Small intestine (tissue), 7 donors: ENCODE results near the gene ADCY10. TPM values are rescaled to one million over a fixed set of nuclear protein-coding genes. Genes with fewer than 3 reads are reported as not detected.

ENCODE experiments used
- DNase-seq, 2 donors: peaks; one replicate each; pipeline versions ENCODE4 v3.0.0 to v3.0.0-alpha.2; 2013
- FAIRE-seq: peaks from 2 replicates; lab custom pipeline; 2012; peaks lifted over from hg19 to GRCh38; lab: Jason Lieb, UNC
- H3K27ac ChIP-seq, 3 donors: one replicate each; pipeline ENCODE4 v1.5.1; 2013; ENCODE audit warnings: low read length in 2 of 3, mild to moderate bottlenecking in 2 of 3, control low read depth in 1 of 3, inconsistent platforms in 1 of 3, low read depth in 1 of 3, moderate library complexity in 1 of 3
- H3K27me3 ChIP-seq, 3 donors: one replicate each; pipeline ENCODE4 v1.6.1; 2013; ENCODE audit warnings: low read length in 3 of 3, inconsistent platforms in 1 of 3; ENCODE audit not compliant: control insufficient read depth in 3 of 3, insufficient read depth in 3 of 3
- H3K36me3 ChIP-seq, 3 donors: one replicate each; pipeline ENCODE4 v1.6.1; 2013; ENCODE audit warnings: low read length in 3 of 3, inconsistent platforms in 1 of 3, low read depth in 1 of 3, mild to moderate bottlenecking in 1 of 3, moderate library complexity in 1 of 3; ENCODE audit not compliant: control insufficient read depth in 3 of 3, insufficient read depth in 2 of 3
- H3K4me1 ChIP-seq, 3 donors: one replicate each; pipeline ENCODE4 v1.6.1; 2013; ENCODE audit warnings: low read length in 2 of 3, inconsistent platforms in 1 of 3, low read depth in 1 of 3, mild to moderate bottlenecking in 1 of 3, moderate library complexity in 1 of 3; ENCODE audit not compliant: control insufficient read depth in 3 of 3, insufficient read depth in 2 of 3
- H3K4me3 ChIP-seq, 3 donors: one replicate each; pipeline ENCODE4 v1.5.1; 2013; ENCODE audit warnings: low read length in 3 of 3, control low read depth in 1 of 3, inconsistent platforms in 1 of 3, low read depth in 1 of 3, mild to moderate bottlenecking in 1 of 3, moderate library complexity in 1 of 3
- H3K9me3 ChIP-seq, 2 donors: one replicate each; pipeline ENCODE4 v1.6.1; 2013; ENCODE audit warnings: low read depth in 1 of 2, low read length in 1 of 2; ENCODE audit not compliant: control insufficient read depth in 2 of 2, insufficient read depth in 1 of 2
- WGBS, 3 donors: extraction: QIAGEN DNeasy Blood & Tissue Kit; methylation state at CpG; one replicate each; pipeline ENCODE4 v1.1.7; 2013; 5-methylcytosine and 5-hydroxymethylcytosine counted together
- polyA plus RNA-seq, 4 donors: library from polyadenylated mRNA; stranded (reverse) in 3 of 4; unstranded in 1 of 4; fragments of 200-250 nt in 3 of 4; fragments of 120-200 nt in 1 of 4; gene quantifications; one replicate each; pipeline versions ENCODE4 v1.2.1 to v1.2.3, GENCODE V29; 2013
- donor health status: healthy with polysubstance abuse.
- donor health status: control.
- donor health status: control.
- donor health status: Bipolar disorder and iron deficiency.
- donor health status: healthy.

Gene ADCY10
- polyA plus RNA-seq, 4 donors, result 0.15 to 1.1 (median 0.40) TPM; not detected in 1

DNA sequence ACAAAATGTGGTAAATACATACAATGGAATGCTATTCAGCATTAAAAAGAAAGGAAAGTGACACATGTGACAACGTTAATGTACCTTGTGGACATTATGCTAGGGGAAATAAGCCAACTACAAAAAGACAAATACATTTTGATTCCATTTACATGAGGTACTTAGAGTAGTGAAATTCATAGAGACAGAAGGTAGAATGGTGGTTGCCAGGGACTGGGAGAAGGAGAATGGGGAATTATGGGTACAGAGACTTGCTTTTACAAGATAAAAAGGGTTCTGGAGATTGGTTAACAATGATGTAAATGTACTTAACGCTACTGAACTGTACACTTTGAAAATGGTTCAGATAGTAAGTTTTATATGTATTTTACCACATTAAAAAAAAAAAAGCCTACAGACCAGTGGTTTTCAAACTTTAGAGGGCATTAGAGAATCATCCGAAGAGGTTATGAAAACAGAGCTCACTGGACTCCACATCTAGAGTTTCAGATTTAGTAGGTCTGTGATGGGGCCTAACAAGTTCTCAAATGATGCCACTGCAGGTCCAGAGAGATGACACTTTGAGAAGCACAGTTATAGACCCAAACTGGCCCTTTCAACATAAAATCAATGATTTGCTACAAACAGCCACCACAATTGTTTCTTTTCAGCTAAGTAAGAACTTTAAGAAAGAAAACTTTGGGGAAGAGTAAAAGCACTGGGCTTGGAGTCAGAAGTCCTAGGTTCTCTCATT lies 9.6 kb upstream of the ADCY10 start:
- no peak for DNase-seq
- H3K27me3 ChIP-seq, result no peaks in the 10 kb centered on the region
- H3K4me3 ChIP-seq, result no peak overlapping the region
- no peaks in the 10 kb centered on the region for H3K9me3 ChIP-seq
- peaks cover 0 to 5% (median 3%) of the 10 kb centered on the region in 3 donors for H3K36me3 ChIP-seq
- 88 to 92% (median 90%) methylated on average over 3 of the region's 3 CpGs for WGBS, 3 donors
- no peak overlapping the region for H3K27ac ChIP-seq
- peaks cover 1 to 18% (median 5%) of the 10 kb centered on the region in 3 donors for H3K4me1 ChIP-seq
- FAIRE-seq, result no peak

DNA sequence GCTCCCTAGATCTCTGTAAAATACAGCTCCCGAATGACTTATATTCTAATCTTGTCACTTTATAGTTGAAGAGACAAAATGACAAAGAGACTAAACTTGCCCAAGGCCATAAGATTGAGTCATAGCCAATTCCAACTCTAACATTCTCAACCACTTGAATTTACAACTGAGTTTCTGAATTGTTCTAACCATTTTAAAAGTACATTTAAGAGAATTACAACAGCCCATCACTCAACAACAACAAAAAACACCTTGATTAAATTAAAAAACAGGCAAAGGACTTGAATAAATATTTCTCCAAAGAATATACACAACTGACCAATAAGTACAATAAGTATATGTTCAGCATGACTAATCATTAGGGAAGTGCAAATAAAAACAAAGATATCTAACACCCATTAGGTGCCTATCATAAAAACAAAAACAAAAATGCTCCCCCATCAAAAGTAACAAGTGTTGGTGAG lies 8.7 kb upstream of the ADCY10 start:
- WGBS, 3 donors, result 36 to 61% (median 59%) methylated on average over 1 of the region's 1 CpG
- Histone ChIP-seq H3K4me1 (peaks cover 1 to 18% (median 5%) of the 10 kb centered on the region in 3 donors), H3K36me3 (peaks cover 0 to 5% (median 3%) of the 10 kb centered on the region in 3 donors), H3K9me3 (no peaks in the 10 kb centered on the region), H3K4me3 (no peak overlapping the region), H3K27ac (peak overlapping the region in 1 of 3 donors; percentile 5), H3K27me3 (no peaks in the 10 kb centered on the region)
- peak; percentile 5 for FAIRE-seq
- no peak for DNase-seq

DNA sequence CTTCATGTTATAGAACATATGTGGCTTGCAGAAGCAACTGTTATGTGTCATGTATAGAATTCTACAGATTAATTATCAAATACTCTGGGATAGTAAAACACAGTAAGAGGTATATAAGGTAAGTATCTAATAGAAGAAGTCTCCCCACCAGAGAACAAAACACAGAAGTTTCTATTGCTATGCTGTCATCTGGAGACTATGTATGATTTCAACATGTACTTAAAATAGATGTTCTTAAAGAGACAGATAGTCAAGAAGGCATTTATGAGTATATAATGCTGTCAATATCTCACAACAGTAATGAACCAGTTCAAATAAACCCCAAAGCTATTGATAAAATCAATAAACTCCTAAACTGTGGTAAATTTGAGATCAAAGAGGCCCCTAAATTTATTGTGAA lies 8.1 kb upstream of the ADCY10 start:
- Histone ChIP-seq H3K27ac (peak overlapping the region in 1 of 3 donors; percentile 38), H3K4me3 (no peak overlapping the region), H3K4me1 (peaks cover under 1 to 18% (median under 1%) of the 10 kb centered on the region in 3 donors), H3K9me3 (no peaks in the 10 kb centered on the region), H3K36me3 (peaks cover 0 to 9% (median 3%) of the 10 kb centered on the region in 3 donors), H3K27me3 (no peaks in the 10 kb centered on the region)
- no peak for DNase-seq
- FAIRE-seq, result no peak

DNA sequence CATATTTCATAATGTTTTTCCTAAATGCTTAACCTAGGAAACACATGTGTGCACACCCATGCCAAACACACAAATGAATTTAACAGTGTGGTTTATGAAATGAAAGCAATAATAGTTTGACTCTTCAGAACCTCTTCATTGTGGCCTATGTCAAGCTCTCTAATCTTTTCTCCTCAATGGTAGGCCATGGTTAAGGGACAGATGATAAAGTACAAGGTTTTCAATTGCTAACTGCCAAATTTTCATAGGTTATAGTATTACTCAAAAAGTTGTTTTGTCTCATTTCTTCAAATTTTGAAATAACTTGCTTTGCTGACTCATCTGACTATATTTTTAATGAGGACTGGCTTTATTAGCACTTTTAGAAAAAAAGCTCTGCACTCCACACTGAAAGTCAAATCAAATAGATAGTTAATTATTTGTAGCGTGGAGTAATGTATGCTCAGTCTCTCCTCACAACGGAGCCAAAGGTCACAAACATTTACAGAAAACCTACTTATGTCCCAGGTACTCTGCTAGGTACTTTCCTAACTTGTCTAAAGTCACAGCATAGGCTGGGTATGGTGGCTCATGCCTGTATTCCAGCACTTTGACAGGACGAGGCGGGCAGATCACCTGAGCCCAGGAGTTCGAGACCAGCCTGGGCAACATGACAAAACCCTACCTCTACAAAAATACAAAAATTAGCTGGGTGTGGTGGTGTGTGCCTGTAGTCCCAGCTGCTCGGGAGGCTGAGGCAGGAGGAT lies 3.0 kb upstream of the ADCY10 start:
- peaks cover 0 to 14% (median 0%) of the 10 kb centered on the region in 3 donors for H3K4me1 ChIP-seq
- H3K4me3 ChIP-seq, result no peak overlapping the region
- no peaks in the 10 kb centered on the region for H3K27me3 ChIP-seq
- WGBS, 3 donors, result 22 to 66% (median 29%) methylated on average over 6 of the region's 6 CpGs
- peak overlapping the region; percentile 14 to 80 (median 58) for H3K27ac ChIP-seq
- DNase-seq (peak; percentile 84 to 85), FAIRE-seq (no peak)
- H3K36me3 ChIP-seq, result peaks cover 0 to 15% (median 2%) of the 10 kb centered on the region in 3 donors
- H3K9me3 ChIP-seq, result no peaks in the 10 kb centered on the region

DNA sequence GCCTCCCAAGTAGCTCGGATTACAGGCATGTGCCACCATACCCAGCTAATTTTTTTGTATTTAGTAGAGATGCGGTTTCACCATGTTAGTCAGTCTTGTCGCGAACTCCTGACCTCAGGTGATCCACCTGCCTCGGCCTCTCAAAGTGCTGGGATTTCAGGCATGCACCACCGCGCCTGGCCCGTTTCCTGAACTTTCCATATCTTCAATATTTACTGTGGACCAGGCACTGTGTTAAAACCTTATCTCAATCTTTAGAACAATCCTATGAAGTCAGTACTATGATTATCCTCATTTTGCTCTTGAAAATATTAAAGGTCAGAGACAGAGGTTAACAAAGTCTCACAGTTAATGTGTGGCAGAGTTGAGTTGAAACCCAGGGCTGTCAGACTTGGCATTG lies 1.6 kb upstream of the ADCY10 start:
- Histone ChIP-seq H3K27me3 (no peaks in the 10 kb centered on the region), H3K4me1 (peaks cover 0 to 14% (median 0%) of the 10 kb centered on the region in 3 donors), H3K9me3 (no peaks in the 10 kb centered on the region), H3K27ac (peak overlapping the region in 1 of 3 donors; percentile 50), H3K4me3 (no peak overlapping the region), H3K36me3 (peaks cover 0 to 11% (median 2%) of the 10 kb centered on the region in 3 donors)
- peak in 1 of 2 donors; percentile 47 for DNase-seq
- 81 to 87% (median 83%) methylated on average over 8 of the region's 8 CpGs for WGBS, 3 donors
- no peak for FAIRE-seq

DNA sequence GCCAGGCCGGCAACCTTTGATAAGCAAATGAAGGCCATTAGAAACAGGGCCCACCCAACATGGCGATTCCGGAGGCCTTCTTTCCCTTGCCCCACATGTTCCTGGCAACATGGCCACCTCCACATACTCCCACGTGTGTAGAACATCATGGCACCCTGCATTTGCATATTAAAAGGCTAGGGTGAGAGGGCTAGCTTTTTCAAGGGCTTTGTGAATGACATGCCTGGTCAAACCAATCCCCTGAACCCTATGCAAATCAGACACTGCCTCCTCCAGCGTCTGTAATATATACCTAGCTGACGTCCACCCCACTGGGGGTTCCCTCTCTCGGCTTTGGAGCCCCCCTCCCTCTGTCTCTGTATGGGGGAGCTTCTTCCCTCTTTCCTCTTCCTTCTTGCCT lies 1.6 kb downstream of the ADCY10 start:
- 78 to 81% (median 78%) methylated on average over 7 of the region's 7 CpGs for WGBS, 3 donors
- H3K4me3 ChIP-seq, result no peak overlapping the region
- no peak overlapping the region for H3K27ac ChIP-seq
- no peak for DNase-seq
- no peaks in the 10 kb centered on the region for H3K27me3 ChIP-seq
- peaks cover 0 to 12% (median 0%) of the 10 kb centered on the region in 3 donors for H3K4me1 ChIP-seq
- no peak for FAIRE-seq
- peaks cover 0 to 8% (median 2%) of the 10 kb centered on the region in 3 donors for H3K36me3 ChIP-seq
- peaks cover 0 to 9% of the 10 kb centered on the region in 2 donors for H3K9me3 ChIP-seq

DNA sequence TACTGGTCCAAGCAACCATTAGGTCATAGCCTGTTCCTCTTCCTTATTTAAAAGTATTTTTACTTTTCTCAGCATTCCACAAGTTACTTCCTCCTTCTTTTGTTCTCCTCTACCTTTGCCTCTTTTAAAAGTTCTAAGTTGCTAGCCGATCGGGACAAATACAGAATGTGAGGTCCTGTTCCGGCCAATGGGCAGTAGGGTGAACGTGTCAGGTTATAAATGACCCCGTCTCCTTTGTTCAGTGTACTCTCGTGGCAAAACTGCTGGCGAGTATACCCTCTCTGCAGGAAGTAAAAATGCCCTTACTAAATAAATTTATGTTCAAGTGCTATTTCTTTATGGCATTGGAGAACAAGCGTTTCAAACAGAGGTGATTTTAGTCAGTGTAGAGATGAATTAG lies 2.5 kb downstream of the ADCY10 start:
- no peaks in the 10 kb centered on the region for H3K27me3 ChIP-seq
- no peak overlapping the region for H3K4me3 ChIP-seq
- H3K36me3 ChIP-seq, result peaks cover 0 to 5% (median 2%) of the 10 kb centered on the region in 3 donors
- DNase-seq (no peak), FAIRE-seq (no peak)
- WGBS, 3 donors, result 46 to 67% (median 62%) methylated on average over 8 of the region's 8 CpGs
- H3K4me1 ChIP-seq, result peaks cover 0 to 5% (median 0%) of the 10 kb centered on the region in 3 donors
- peaks cover 0 to 9% of the 10 kb centered on the region in 2 donors for H3K9me3 ChIP-seq
- H3K27ac ChIP-seq, result peak overlapping the region in 1 of 3 donors; percentile 31

DNA sequence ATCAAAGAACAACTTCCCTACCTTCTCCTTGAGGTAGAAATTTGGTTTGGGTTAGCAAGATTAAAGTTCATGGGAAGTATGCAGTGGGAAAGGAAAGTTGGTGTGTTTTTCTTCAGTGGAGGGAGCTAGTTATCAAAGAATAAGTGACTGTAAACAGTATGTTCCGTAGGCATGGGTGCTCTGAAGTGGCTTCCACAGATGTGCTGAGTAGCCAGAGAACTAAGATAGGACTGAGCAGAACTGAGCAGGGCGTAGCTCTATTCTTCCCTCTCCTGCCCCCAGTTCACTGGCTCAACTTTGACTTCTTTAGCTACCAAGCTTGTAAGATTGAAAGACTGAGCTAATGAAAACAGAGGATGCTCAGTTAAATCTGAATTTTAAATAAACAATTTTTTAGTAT lies 3.4 kb downstream of the ADCY10 start:
- Histone ChIP-seq H3K27me3 (no peaks in the 10 kb centered on the region), H3K4me3 (no peak overlapping the region), H3K9me3 (peaks cover 0 to 9% of the 10 kb centered on the region in 2 donors), H3K4me1 (no peaks in the 10 kb centered on the region), H3K27ac (no peak overlapping the region), H3K36me3 (peaks cover 0 to 2% (median 2%) of the 10 kb centered on the region in 3 donors)
- DNase-seq (no peak), FAIRE-seq (no peak)
- 56 to 69% (median 59%) methylated on average over 2 of the region's 2 CpGs for WGBS, 3 donors
